A549 treated with dexamethasone at 1 μM for 4 hours (cell line): ENCODE results near the gene DCAF11. TPM values are rescaled to one million over a fixed set of nuclear protein-coding genes. Genes with fewer than 3 reads are reported as not detected.

Experiments
- total RNA-seq: library from RNA; stranded (reverse); fragments of 200-300 nt; extraction: Qiagen RNA extraction; gene quantifications from 5 replicates; pipeline ENCODE4 v1.2.3, GENCODE V29; 2022

The DCAF11 gene
- total RNA-seq = 21.0 to 23.9 TPM (median 22.6 TPM) in 5 replicates

GRCh38 chr14:24114532-24115421 is at the start of gene DCAF11, which contains the start of gene NRL:
TSS of gene DCAF11 (plus strand) at chr14:24114777. CDS start at chr14:24115595, 818 bp downstream.
TSS of gene NRL (minus strand) at chr14:24114949. CDS start at chr14:24082848, 32,101 bp downstream.

GRCh38 chr14:24071144-24071697 is 43.4 kb upstream of the DCAF11 start, which contains the start of gene CPNE6:
TSS of gene CPNE6 (plus strand) at chr14:24071562. CDS start at chr14:24072937, 1,375 bp downstream.

GRCh38 chr14:24093901-24094840 is 20.4 kb upstream of the DCAF11 start, which contains the start of gene PCK2:
TSS of gene PCK2 (plus strand) at chr14:24094311. CDS start at chr14:24094406, 95 bp downstream.

GRCh38 chr14:24130380-24130716 is 15.8 kb downstream of the DCAF11 start, which contains the start of gene FITM1:
TSS of gene FITM1 (plus strand) at chr14:24130659. CDS start at chr14:24131564, 905 bp downstream.

GRCh38 chr14:24135834-24136683 is 21.5 kb downstream of the DCAF11 start, which contains the start of gene PSME1:
TSS of gene PSME1 (plus strand) at chr14:24136194. CDS start at chr14:24136263, 69 bp downstream.

GRCh38 chr14:24141097-24141880 is 26.7 kb downstream of the DCAF11 start, which contains the start of gene EMC9:
TSS of gene EMC9 (minus strand) at chr14:24141591. CDS start at chr14:24141304, 287 bp downstream.

GRCh38 chr14:24146453-24146977 is 31.9 kb downstream of the DCAF11 start, which contains the start of gene PSME2:
TSS of gene PSME2 (minus strand) at chr14:24146610. CDS start at chr14:24146581, 29 bp downstream.

GRCh38 chr14:24146978-24147760 is 32.6 kb downstream of the DCAF11 start, which contains the start of gene RNF31:
TSS of gene RNF31 (plus strand) at chr14:24147498. CDS start at chr14:24147699, 201 bp downstream.

GRCh38 chr14:24160850-24161804 is 46.5 kb downstream of the DCAF11 start, which contains the start of gene IRF9:
TSS of gene IRF9 (plus strand) at chr14:24161265. CDS start at chr14:24162145, 880 bp downstream.

GRCh38 chr14:24171422-24172260 is 57.1 kb downstream of the DCAF11 start, which contains the start of gene REC8:
TSS of gene REC8 (plus strand) at chr14:24172080. CDS start at chr14:24172553, 473 bp downstream.

Other genes with a start within 250 kb of the DCAF11 start
- gene DHRS4, start 161.0 kb upstream of the DCAF11 start, total RNA-seq = 45.2 to 49.2 TPM (median 47.5 TPM) in 5 replicates
- 21.1 to 36.7 TPM (median 31.9 TPM) in 5 replicates for gene DHRS4L2, start 125.8 kb upstream of the DCAF11 start, total RNA-seq
- 0.29 to 0.86 TPM (median 0.53 TPM) in 5 replicates for gene CARMIL3, start 62.8 kb upstream of the DCAF11 start, total RNA-seq
- 0.06 to 0.34 TPM (median 0.13 TPM) in 5 replicates for gene CPNE6, start 43.2 kb upstream of the DCAF11 start, total RNA-seq
- 15.7 to 23.6 TPM (median 21.3 TPM) in 5 replicates for gene PCK2, start 20.5 kb upstream of the DCAF11 start, total RNA-seq
- gene NRL, start 172 bp downstream of the DCAF11 start, total RNA-seq = 0.60 to 1.2 TPM (median 0.86 TPM) in 5 replicates
- 0.09 to 0.16 TPM (median 0.14 TPM) in 3 of 5 replicates, not detected in the others for gene FITM1, start 15.9 kb downstream of the DCAF11 start, total RNA-seq
- gene PSME1, start 21.4 kb downstream of the DCAF11 start, total RNA-seq = 138 to 176 TPM (median 145 TPM) in 5 replicates
- gene EMC9, start 26.8 kb downstream of the DCAF11 start, total RNA-seq = 47.5 to 52.9 TPM (median 49.0 TPM) in 5 replicates
- 137 to 183 TPM (median 150 TPM) in 5 replicates for gene PSME2, start 31.8 kb downstream of the DCAF11 start, total RNA-seq
- gene RNF31, start 32.7 kb downstream of the DCAF11 start, total RNA-seq = 22.5 to 40.0 TPM (median 36.1 TPM) in 5 replicates
- 15.8 to 20.8 TPM (median 16.9 TPM) in 5 replicates for gene IRF9, start 46.5 kb downstream of the DCAF11 start, total RNA-seq
- 2.7 to 6.1 TPM (median 3.4 TPM) in 5 replicates for gene REC8, start 57.3 kb downstream of the DCAF11 start, total RNA-seq
- gene IPO4, start 74.0 kb downstream of the DCAF11 start, total RNA-seq = 68.8 to 105 TPM (median 97.4 TPM) in 5 replicates
- gene TM9SF1, start 80.7 kb downstream of the DCAF11 start, total RNA-seq = 58.4 to 67.4 TPM (median 65.1 TPM) in 5 replicates
- gene TSSK4, start 90.9 kb downstream of the DCAF11 start, total RNA-seq = not detected in 5 replicates
- 81.0 to 115 TPM (median 82.9 TPM) in 5 replicates for gene CHMP4A, start 98.7 kb downstream of the DCAF11 start, total RNA-seq
- 23.3 to 28.2 TPM (median 26.8 TPM) in 5 replicates for gene MDP1, start 101.3 kb downstream of the DCAF11 start, total RNA-seq
- 414 to 527 TPM (median 420 TPM) in 5 replicates for gene NEDD8, start 117.6 kb downstream of the DCAF11 start, total RNA-seq
- gene GMPR2, start 118.2 kb downstream of the DCAF11 start, total RNA-seq = 52.0 to 70.3 TPM (median 55.1 TPM) in 5 replicates
- gene TINF2, start 127.8 kb downstream of the DCAF11 start, total RNA-seq = 30.5 to 38.0 TPM (median 34.9 TPM) in 5 replicates
- 0.82 to 1.4 TPM (median 1.1 TPM) in 5 replicates for gene TGM1, start 148.4 kb downstream of the DCAF11 start, total RNA-seq
- gene RABGGTA, start 156.8 kb downstream of the DCAF11 start, total RNA-seq = 13.5 to 15.8 TPM (median 14.7 TPM) in 5 replicates
- gene DHRS1, start 185.0 kb downstream of the DCAF11 start, total RNA-seq = 9.3 to 12.6 TPM (median 11.1 TPM) in 5 replicates
- 12.5 to 17.2 TPM (median 17.2 TPM) in 5 replicates for gene NOP9, start 185.1 kb downstream of the DCAF11 start, total RNA-seq
- 0.12 to 0.32 TPM (median 0.14 TPM) in 4 of 5 replicates, not detected in the other for gene CIDEB, start 193.2 kb downstream of the DCAF11 start, total RNA-seq
- 1.3 to 5.0 TPM (median 3.6 TPM) in 5 replicates for gene LTB4R2, start 195.4 kb downstream of the DCAF11 start, total RNA-seq
- 2.7 to 6.5 TPM (median 4.3 TPM) in 5 replicates for gene LTB4R, start 196.7 kb downstream of the DCAF11 start, total RNA-seq
- gene ADCY4, start 220.3 kb downstream of the DCAF11 start, total RNA-seq = 0.08 TPM in 1 of 5 replicates, not detected in the others
- gene RIPK3, start 225.2 kb downstream of the DCAF11 start, total RNA-seq = 0.09 TPM in 1 of 5 replicates, not detected in the others